ENCODE data around the gene PYHIN1. TPM values are rescaled to one million over a fixed set of nuclear protein-coding genes. Genes with fewer than 3 reads are reported as not detected.

Gene PYHIN1
- polyA plus RNA-seq, 1 experiment, result not detected

GRCh38 chr1:158941317-158941716, 10.0 kb downstream of the PYHIN1 start:
- Histone ChIP-seq H3K9me3 (ENCODE audit: control insufficient read depth, insufficient read depth, low read length) (no peaks in the 10 kb centered on the region), H3K27ac (ENCODE audit: low read depth, low read length) (no peak overlapping the region), H3K4me3 (ENCODE audit: low read depth, low read length) (no peak overlapping the region), H3K27me3 (ENCODE audit: control insufficient read depth, insufficient read depth, low read length) (no peaks in the 10 kb centered on the region)
- ChIA-PET CTCF (no interaction called here), POLR2A (no interaction called here)
- TF ChIP-seq CTCF (IDR thresholded peaks at IDR 0.05; ENCODE audit: low read depth, low read length), result no peak
- DNase-seq (ENCODE audit: low read depth, low spot score), result no peak

GRCh38 chr1:158942490-158942889, 11.1 kb downstream of the PYHIN1 start:
- no peak for DNase-seq (ENCODE audit: low read depth, low spot score)
- ChIA-PET CTCF (no interaction called here), POLR2A (no interaction called here)
- Histone ChIP-seq H3K27ac (ENCODE audit: low read depth, low read length) (no peak overlapping the region), H3K9me3 (ENCODE audit: control insufficient read depth, insufficient read depth, low read length) (no peaks in the 10 kb centered on the region), H3K4me3 (ENCODE audit: low read depth, low read length) (no peak overlapping the region), H3K27me3 (ENCODE audit: control insufficient read depth, insufficient read depth, low read length) (no peaks in the 10 kb centered on the region)
- no peak for TF ChIP-seq CTCF (IDR thresholded peaks at IDR 0.05; ENCODE audit: low read depth, low read length)

GRCh38 chr1:158943059-158943458, 11.7 kb downstream of the PYHIN1 start:
- no peak for DNase-seq (ENCODE audit: low read depth, low spot score)
- ChIA-PET POLR2A (no interaction called here), CTCF (no interaction called here)
- TF ChIP-seq CTCF (IDR thresholded peaks at IDR 0.05; ENCODE audit: low read depth, low read length), result no peak
- Histone ChIP-seq H3K4me3 (ENCODE audit: low read depth, low read length) (no peak overlapping the region), H3K27me3 (ENCODE audit: control insufficient read depth, insufficient read depth, low read length) (no peaks in the 10 kb centered on the region), H3K9me3 (ENCODE audit: control insufficient read depth, insufficient read depth, low read length) (no peaks in the 10 kb centered on the region), H3K27ac (ENCODE audit: low read depth, low read length) (no peak overlapping the region)

DNA sequence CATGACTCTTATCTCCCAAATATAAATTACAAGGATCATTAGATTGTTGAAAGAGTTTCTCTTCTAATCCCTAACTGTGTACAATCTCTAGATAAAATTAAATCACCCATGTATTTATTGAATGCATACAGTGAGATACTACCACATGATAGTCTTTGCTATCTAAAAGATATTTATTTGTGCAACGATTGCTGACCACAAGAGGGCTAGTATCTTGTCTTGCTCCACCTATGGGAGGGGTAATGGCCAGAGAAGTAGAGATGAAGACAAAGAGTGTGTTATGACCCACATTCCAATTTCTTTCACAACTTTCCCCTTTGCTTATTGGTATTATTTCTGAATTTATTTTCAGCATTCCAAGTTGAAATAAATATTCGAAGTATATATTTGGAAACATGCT, 13.7 kb downstream of the PYHIN1 start:
- POLR2A ChIA-PET, result no interaction called here
- no peaks in the 10 kb centered on the region for H3K27me3 ChIP-seq (ENCODE audit: control insufficient read depth, insufficient read depth, low read length)
- DNase-seq (ENCODE audit: low read depth, low spot score), result no peak
- TF ChIP-seq CTCF (IDR thresholded peaks at IDR 0.05; ENCODE audit: low read depth, low read length), result no peak
- CTCF ChIA-PET, result no interaction called here
- no peak overlapping the region for H3K4me3 ChIP-seq (ENCODE audit: low read depth, low read length)
- H3K9me3 ChIP-seq (ENCODE audit: control insufficient read depth, insufficient read depth, low read length), result no peaks in the 10 kb centered on the region
- H3K27ac ChIP-seq (ENCODE audit: low read depth, low read length), result no peak overlapping the region

GRCh38 chr1:158946785-158947184, 15.4 kb downstream of the PYHIN1 start:
- Histone ChIP-seq H3K4me3 (ENCODE audit: low read depth, low read length) (no peak overlapping the region), H3K27ac (ENCODE audit: low read depth, low read length) (no peak overlapping the region), H3K27me3 (ENCODE audit: control insufficient read depth, insufficient read depth, low read length) (no peaks in the 10 kb centered on the region), H3K9me3 (ENCODE audit: control insufficient read depth, insufficient read depth, low read length) (no peaks in the 10 kb centered on the region; the same call in 1 of the 2 replicates)
- CTCF ChIA-PET, result no interaction called here
- TF ChIP-seq CTCF (IDR thresholded peaks at IDR 0.05; ENCODE audit: low read depth, low read length), result no peak
- POLR2A ChIA-PET, result no interaction called here
- no peak for DNase-seq (ENCODE audit: low read depth, low spot score)

All from AG04450 (cell line).